ENCODE data around the gene SHMT2.

Gene SHMT2

DNA sequence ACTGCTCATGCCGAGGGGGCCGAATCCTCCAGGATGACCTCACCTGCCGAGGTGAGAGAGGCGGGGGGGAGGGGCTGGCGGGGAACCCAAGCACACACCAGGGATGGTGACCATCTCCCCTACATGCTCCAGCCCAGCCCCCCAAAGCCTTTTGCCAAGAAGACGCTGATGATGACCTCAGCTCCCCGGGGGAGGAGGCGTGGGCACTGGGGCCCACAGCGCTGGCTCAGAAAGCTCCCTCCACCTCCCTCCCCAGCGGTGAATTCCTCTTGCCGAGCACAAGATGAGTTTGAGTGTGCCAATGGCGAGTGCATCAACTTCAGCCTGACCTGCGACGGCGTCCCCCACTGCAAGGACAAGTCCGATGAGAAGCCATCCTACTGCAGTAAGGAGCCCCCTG, 36.6 kb upstream of the SHMT2 start:
- TF ChIP-seq, protein P1, sequence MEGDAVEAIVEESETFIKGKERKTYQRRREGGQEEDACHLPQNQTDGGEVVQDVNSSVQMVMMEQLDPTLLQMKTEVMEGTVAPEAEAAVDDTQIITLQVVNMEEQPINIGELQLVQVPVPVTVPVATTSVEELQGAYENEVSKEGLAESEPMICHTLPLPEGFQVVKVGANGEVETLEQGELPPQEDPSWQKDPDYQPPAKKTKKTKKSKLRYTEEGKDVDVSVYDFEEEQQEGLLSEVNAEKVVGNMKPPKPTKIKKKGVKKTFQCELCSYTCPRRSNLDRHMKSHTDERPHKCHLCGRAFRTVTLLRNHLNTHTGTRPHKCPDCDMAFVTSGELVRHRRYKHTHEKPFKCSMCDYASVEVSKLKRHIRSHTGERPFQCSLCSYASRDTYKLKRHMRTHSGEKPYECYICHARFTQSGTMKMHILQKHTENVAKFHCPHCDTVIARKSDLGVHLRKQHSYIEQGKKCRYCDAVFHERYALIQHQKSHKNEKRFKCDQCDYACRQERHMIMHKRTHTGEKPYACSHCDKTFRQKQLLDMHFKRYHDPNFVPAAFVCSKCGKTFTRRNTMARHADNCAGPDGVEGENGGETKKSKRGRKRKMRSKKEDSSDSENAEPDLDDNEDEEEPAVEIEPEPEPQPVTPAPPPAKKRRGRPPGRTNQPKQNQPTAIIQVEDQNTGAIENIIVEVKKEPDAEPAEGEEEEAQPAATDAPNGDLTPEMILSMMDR (IDR thresholded peaks at IDR 0.05; ENCODE audit: low read depth, low read length), result no peak
- no peak overlapping the region for H3K4me3 ChIP-seq (ENCODE audit: low read depth, low read length)

DNA sequence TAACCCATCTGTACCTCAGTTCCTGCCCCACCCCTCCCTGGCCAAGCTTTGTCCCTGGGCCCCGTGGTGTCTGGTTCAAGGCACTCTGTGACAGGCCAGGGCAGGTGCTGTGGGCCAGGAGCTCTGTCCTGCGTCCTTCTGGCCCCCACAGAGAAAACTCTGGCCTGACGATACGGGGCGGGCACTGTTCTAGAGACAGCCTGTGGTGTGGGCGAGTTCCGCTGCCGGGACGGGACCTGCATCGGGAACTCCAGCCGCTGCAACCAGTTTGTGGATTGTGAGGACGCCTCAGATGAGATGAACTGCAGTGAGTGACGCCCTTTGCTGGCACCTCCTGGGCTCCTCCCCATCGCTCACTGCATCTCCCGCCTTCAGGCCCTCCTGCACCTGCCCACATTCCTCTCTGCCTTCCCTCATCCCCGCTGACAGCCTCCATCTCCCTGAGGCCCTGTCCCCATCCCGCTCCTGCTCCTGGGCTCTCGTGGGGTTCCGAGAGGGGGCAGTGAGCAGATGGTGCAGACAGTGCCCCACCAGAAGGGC, 35.7 kb upstream of the SHMT2 start:
- H3K4me3 ChIP-seq (ENCODE audit: low read depth, low read length), result no peak overlapping the region
- TF ChIP-seq, protein P1 (IDR thresholded peaks at IDR 0.05; ENCODE audit: low read depth, low read length), result no peak

DNA sequence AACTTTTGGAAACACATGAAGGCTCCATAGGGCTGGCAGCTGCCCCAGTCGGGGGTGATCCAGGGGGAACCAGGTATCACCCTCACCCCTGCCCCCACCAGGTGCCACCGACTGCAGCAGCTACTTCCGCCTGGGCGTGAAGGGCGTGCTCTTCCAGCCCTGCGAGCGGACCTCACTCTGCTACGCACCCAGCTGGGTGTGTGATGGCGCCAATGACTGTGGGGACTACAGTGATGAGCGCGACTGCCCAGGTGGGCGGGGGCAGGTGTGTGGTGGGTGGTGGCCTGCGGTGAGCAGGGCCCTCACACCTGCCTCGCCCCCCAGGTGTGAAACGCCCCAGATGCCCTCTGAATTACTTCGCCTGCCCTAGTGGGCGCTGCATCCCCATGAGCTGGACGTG, 35.3 kb upstream of the SHMT2 start:
- H3K4me3 ChIP-seq (ENCODE audit: low read depth, low read length), result no peak overlapping the region
- TF ChIP-seq, protein P1 (IDR thresholded peaks at IDR 0.05; ENCODE audit: low read depth, low read length), result no peak

DNA sequence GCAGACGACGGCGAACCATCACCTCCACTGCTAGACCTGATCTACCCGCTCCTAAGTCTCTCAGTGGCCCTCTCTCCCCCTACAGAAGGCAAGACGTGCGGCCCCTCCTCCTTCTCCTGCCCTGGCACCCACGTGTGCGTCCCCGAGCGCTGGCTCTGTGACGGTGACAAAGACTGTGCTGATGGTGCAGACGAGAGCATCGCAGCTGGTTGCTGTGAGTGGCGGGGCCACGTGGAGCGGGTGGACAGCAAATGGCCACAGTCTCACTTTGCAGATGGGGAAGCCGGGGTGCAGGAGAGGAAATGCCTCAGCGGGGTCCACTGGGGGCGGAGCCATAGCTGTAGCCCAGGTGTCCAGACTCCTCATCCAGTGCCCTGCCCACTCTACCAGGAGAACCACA, 34.3 kb upstream of the SHMT2 start:
- H3K4me3 ChIP-seq (ENCODE audit: low read depth, low read length), result no peak overlapping the region
- TF ChIP-seq, protein P1 (IDR thresholded peaks at IDR 0.05; ENCODE audit: low read depth, low read length), result no peak

DNA sequence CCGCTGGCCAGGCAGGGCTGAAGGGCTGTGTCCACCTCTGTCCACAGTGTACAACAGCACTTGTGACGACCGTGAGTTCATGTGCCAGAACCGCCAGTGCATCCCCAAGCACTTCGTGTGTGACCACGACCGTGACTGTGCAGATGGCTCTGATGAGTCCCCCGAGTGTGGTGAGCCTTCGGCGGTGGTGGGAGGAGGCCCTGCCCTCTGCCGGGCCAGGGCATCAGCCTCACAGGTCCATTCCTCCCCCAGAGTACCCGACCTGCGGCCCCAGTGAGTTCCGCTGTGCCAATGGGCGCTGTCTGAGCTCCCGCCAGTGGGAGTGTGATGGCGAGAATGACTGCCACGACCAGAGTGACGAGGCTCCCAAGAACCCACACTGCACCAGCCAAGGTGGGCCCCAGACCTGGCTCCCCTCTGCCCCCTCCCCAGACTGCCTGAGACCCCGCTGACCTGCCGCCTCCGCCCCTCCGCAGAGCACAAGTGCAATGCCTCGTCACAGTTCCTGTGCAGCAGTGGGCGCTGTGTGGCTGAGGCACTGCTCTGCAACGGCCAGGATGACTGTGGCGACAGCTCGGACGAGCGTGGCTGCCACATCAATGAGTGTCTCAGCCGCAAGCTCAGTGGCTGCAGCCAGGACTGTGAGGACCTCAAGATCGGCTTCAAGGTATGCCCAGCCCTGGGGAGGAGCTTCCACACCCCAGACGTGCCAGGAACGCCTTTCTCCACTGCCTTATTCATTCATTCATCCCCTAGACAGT, 33.7 kb upstream of the SHMT2 start:
- H3K4me3 ChIP-seq (ENCODE audit: low read depth, low read length), result no peak overlapping the region

DNA sequence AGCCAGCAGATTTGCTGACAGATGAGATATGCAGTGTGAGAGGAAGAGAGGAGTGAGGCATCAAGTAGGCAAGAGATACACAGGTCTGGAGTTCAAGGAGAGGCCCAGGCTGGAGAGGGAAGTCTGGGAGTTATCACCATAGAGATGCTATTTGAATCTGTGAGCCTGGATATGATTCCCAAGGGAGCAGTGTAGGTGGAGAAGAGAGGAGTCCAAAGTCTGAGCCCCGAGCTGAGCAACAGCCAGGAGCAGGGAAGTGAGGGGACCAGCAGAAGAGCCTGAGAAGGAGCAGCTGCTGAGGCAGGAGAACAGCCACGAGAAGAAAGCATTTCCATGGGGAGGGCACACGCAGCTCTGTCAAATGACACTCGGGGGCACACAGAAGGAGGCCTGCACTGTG, 33.1 kb upstream of the SHMT2 start:
- no peak overlapping the region for H3K4me3 ChIP-seq (ENCODE audit: low read depth, low read length)
- TF ChIP-seq, protein P1 (IDR thresholded peaks at IDR 0.05; ENCODE audit: low read depth, low read length), result no peak

More for the DNA sequence above, 33.7 kb upstream of the SHMT2 start:
- TF ChIP-seq, protein P1 (IDR thresholded peaks at IDR 0.05; ENCODE audit: low read depth, low read length), result no peak

DNA sequence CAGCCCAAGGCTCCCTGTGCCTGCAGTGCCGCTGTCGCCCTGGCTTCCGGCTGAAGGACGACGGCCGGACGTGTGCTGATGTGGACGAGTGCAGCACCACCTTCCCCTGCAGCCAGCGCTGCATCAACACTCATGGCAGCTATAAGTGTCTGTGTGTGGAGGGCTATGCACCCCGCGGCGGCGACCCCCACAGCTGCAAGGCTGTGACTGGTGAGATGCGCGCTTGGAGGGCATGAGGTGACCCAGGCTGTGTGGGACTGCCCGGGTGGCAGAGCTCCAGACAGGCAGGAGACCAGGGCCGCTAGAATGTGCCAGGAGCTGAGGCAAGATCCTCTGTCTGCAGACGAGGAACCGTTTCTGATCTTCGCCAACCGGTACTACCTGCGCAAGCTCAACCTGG, 32.6 kb upstream of the SHMT2 start:
- TF ChIP-seq, protein P1 (IDR thresholded peaks at IDR 0.05; ENCODE audit: low read depth, low read length), result no peak
- H3K4me3 ChIP-seq (ENCODE audit: low read depth, low read length), result no peak overlapping the region
